OCI-LY3 (cell line): ENCODE data around the gene SCO2.

ENCODE experiments used
- EZH2phosphoT487 ChIP-seq: fragments of 200-600 bp; shearing (Covaris generic); IDR thresholded peaks from 2 replicates; pipeline ENCODE4 v1.6.1; 2018; ENCODE audit warnings: antibody characterized with exemption, mixed run types, low read depth
- TF ChIP-seq, protein P1 (sequence below): fragments of 200-600, 300-600 bp; sonication (generic); IDR thresholded peaks from 2 replicates; pipeline ENCODE4 v1.5.1; 2014; ENCODE audit warnings: antibody characterized with exemption, low read length, low read depth

DNA sequence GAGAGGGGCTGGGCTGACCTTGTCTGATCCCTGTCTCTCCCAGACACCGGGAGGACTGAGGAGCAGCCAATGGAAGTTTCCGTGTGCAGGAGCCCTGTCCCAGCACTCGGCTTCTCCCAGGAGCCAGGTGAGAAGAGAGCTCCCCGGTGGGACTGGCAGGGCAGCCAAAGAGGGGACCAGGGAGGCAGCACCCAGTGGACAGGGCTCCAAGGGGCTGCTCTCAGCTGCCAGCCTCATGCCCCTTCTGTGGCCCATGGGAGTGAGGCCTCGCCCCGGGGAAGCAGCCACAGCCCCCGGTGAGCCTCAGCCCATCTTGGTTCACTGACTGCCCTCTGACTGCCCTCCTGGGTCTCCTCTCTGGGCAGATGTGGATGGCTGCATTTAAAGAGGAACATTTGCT is 6.8 kb downstream of the SCO2 start:
- TF ChIP-seq, protein P1, sequence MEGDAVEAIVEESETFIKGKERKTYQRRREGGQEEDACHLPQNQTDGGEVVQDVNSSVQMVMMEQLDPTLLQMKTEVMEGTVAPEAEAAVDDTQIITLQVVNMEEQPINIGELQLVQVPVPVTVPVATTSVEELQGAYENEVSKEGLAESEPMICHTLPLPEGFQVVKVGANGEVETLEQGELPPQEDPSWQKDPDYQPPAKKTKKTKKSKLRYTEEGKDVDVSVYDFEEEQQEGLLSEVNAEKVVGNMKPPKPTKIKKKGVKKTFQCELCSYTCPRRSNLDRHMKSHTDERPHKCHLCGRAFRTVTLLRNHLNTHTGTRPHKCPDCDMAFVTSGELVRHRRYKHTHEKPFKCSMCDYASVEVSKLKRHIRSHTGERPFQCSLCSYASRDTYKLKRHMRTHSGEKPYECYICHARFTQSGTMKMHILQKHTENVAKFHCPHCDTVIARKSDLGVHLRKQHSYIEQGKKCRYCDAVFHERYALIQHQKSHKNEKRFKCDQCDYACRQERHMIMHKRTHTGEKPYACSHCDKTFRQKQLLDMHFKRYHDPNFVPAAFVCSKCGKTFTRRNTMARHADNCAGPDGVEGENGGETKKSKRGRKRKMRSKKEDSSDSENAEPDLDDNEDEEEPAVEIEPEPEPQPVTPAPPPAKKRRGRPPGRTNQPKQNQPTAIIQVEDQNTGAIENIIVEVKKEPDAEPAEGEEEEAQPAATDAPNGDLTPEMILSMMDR, result no peak
- no peak for TF ChIP-seq EZH2phosphoT487
